Astrocyte of the spinal cord (primary cell): Measurements from ENCODE around the gene EMID1.
A peak's percentile ranks its signal among the peaks of the same experiment; 100 is the strongest.

Experiments
- DNase-seq: peaks from one replicate; pipeline ENCODE4 v3.0.0; 2011; ENCODE audit warnings: low read depth, low spot score
- H3K4me3 ChIP-seq: 2 replicates; pipeline ENCODE4 v1.5.1; 2011; ENCODE audit warnings: low read depth, mild to moderate bottlenecking, low read length, moderate library complexity
- CTCF ChIP-seq: IDR thresholded peaks from 2 replicates; pipeline ENCODE4 v1.5.1; 2012; ENCODE audit warnings: low read depth, mild to moderate bottlenecking, low read length, inconsistent platforms
- in situ Hi-C: cut with HindIII; loops from 2 replicates; pipeline ENCODE4 v1.10.0; 2017; ENCODE audit warnings: low sequenced_read_pairs

Gene EMID1

GRCh38 chr22:29265305-29265704 is 59.6 kb downstream of the EMID1 start:
- H3K4me3 ChIP-seq: no peak overlapping the region
- in situ Hi-C loops: no loop called here
- TF ChIP-seq CTCF: no peak
- no peak for DNase-seq

- no peak for TF ChIP-seq CTCF
- in situ Hi-C loops: no loop called here
- no peak overlapping the region for H3K4me3 ChIP-seq
- DNase-seq: no peak
Measured at GRCh38 chr22:29265929-29266328, 60.2 kb downstream of the EMID1 start.

- in situ Hi-C loops: no loop called here
- peak overlapping the region; percentile 95 for H3K4me3 ChIP-seq
- no peak for TF ChIP-seq CTCF
- DNase-seq: peak; percentile 9
Measured at GRCh38 chr22:29266564-29267461, 61.1 kb downstream of the EMID1 start.

- in situ Hi-C loops: no loop called here
- TF ChIP-seq CTCF: no peak
- H3K4me3 ChIP-seq: peak overlapping the region; percentile 95
- DNase-seq: no peak
Measured at GRCh38 chr22:29267462-29267857, 61.8 kb downstream of the EMID1 start.

- peak within 1 kb of the TSS; percentile 95 for H3K4me3 ChIP-seq
- in situ Hi-C loops: no loop called here
- no peak for TF ChIP-seq CTCF
- peak; percentile 98 for DNase-seq
Measured at GRCh38 chr22:29267858-29268510, 62.3 kb downstream of the EMID1 start, which contains the start of the genes EWSR1 and RHBDD3. Gene EWSR1 (plus strand): TSS chr22:29268268. CDS start chr22:29268337, 69 bp downstream. Gene RHBDD3 (minus strand): TSS chr22:29267981. CDS start chr22:29265626, 2,355 bp downstream.

- peak; percentile 82 for DNase-seq
- peak overlapping the region; percentile 95 for H3K4me3 ChIP-seq
- in situ Hi-C loops: no loop called here
- TF ChIP-seq CTCF: no peak
Measured at GRCh38 chr22:29268511-29269229, 63.0 kb downstream of the EMID1 start.
